Transverse colon (tissue), 4 donors: ENCODE data around the gene STRN3.

ENCODE experiments used
- CTCF ChIP-seq, 5 experiments: fragments of 200-600 bp in 3 of 5; fragments of 450-650 bp in 2 of 5; sonication (generic) in 3 of 5; IDR thresholded peaks; 1 replicate in 2 of 5; 2 replicates in 3 of 5; pipeline ENCODE4 v1.5.1; 2016 to 2017; ENCODE audit warnings: antibody characterized with exemption in 5 of 5, inconsistent platforms in 3 of 5, mild to moderate bottlenecking in 2 of 5, moderate library complexity in 1 of 5
- EP300 ChIP-seq: sonication (generic); formaldehyde crosslinking; IDR thresholded peaks from one replicate; pipeline ENCODE4 v1.6.1; 2017; ENCODE audit warnings: antibody characterized with exemption, low read depth
- POLR2A ChIP-seq: fragments of 450-650 bp; IDR thresholded peaks from one replicate; pipeline ENCODE4 v1.6.1; 2016; ENCODE audit warnings: antibody characterized with exemption, mild to moderate bottlenecking, moderate library complexity
- POLR2AphosphoS5 ChIP-seq, 3 donors: sonication (generic); formaldehyde crosslinking; IDR thresholded peaks; one replicate each; pipeline ENCODE4 v1.6.1; 2016; ENCODE audit warnings: antibody characterized with exemption in 3 of 3

GRCh38 chr14:30873308-30874119, 152.7 kb downstream of the STRN3 start:
- TF ChIP-seq POLR2AphosphoS5 (IDR thresholded peaks at IDR 0.05), result no peak
- TF ChIP-seq CTCF (IDR thresholded peaks at IDR 0.05), result no peak
- no peak for TF ChIP-seq EP300
- no peak for TF ChIP-seq POLR2A
